Uterus (tissue), 2 donors: ENCODE data around the gene PTRH2.

Source experiments
- POLR2A ChIP-seq, 2 donors: fragments of 450-650 bp; IDR thresholded peaks; one replicate each; pipeline ENCODE4 v1.6.1; 2016; ENCODE audit warnings: antibody characterized with exemption in 2 of 2, mild to moderate bottlenecking in 1 of 2, moderate library complexity in 1 of 2
- TF ChIP-seq, protein P1 (sequence below), 4 experiments: fragments of 200-600 bp in 2 of 4; fragments of 450-650 bp in 2 of 4; sonication (generic) in 2 of 4; IDR thresholded peaks; one replicate each; pipeline ENCODE4 v1.5.1; 2016 to 2019; ENCODE audit warnings: antibody characterized with exemption in 4 of 4, mild to moderate bottlenecking in 2 of 4, moderate library complexity in 1 of 4

DNA sequence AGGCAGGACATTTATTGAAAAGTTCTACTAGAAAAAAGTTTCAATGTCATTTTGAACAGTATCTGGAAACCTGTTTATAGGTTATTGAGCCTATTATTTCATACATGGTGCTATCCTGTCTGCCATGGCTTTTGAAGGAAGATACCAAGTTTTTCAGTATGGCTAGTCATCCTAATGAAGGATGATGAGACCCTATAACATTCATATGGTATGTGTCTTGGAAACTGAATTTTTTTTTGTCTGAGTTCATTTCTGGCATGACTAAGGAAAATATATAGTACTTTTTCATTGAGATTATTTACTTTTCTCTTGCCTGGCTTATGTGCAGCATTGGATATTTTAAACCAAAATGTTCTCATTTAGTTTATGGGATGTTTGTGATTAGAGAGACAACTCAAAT lies 57.3 kb downstream of the PTRH2 start:
- TF ChIP-seq, protein P1, sequence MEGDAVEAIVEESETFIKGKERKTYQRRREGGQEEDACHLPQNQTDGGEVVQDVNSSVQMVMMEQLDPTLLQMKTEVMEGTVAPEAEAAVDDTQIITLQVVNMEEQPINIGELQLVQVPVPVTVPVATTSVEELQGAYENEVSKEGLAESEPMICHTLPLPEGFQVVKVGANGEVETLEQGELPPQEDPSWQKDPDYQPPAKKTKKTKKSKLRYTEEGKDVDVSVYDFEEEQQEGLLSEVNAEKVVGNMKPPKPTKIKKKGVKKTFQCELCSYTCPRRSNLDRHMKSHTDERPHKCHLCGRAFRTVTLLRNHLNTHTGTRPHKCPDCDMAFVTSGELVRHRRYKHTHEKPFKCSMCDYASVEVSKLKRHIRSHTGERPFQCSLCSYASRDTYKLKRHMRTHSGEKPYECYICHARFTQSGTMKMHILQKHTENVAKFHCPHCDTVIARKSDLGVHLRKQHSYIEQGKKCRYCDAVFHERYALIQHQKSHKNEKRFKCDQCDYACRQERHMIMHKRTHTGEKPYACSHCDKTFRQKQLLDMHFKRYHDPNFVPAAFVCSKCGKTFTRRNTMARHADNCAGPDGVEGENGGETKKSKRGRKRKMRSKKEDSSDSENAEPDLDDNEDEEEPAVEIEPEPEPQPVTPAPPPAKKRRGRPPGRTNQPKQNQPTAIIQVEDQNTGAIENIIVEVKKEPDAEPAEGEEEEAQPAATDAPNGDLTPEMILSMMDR (IDR thresholded peaks at IDR 0.05): no peak
- no peak for TF ChIP-seq POLR2A (IDR thresholded peaks at IDR 0.05)
